HepG2 (cell line): ENCODE data around the gene TMEM185B. TPM values are rescaled to one million over a fixed set of nuclear protein-coding genes. Genes with fewer than 3 reads are reported as not detected.

ENCODE experiments used
- ATAC-seq: fragments of 200-7000 bp; cut with Tn5 transposase; 3 replicates; pipeline ENCODE4 v1.9.1; 2020; ENCODE audit warnings: mild to moderate bottlenecking, moderate library complexity
- BruUV-seq: library from RNA; stranded (reverse); fragments of 400-500 nt; replicated peaks from 2 replicates; lab custom pipeline; 2021; lab: Mats Ljungman, UMichigan
- CTCF ChIA-PET: fragments of 300-600 bp; formaldehyde crosslinking; extraction: SDS; loops from one replicate; lab custom pipeline; 2021; ENCODE audit warnings: low total read pairs, inconsistent platforms, low intra/inter-chr PET ratio; lab: Yijun Ruan, JAX
- POLR2A ChIA-PET: fragments of 350-600 bp; sonication (Branson Sonifier 250); formaldehyde crosslinking; loops from one replicate; lab custom pipeline; 2020; ENCODE audit warnings: antibody characterized with exemption, inconsistent platforms; lab: Yijun Ruan, JAX
- DNase-seq: peaks from one replicate; pipeline ENCODE4 v3.0.0-alpha.2; 2015; ENCODE audit warnings: low spot score
- FAIRE-seq: peaks from 3 replicates; lab custom pipeline; 2011; peaks lifted over from hg19 to GRCh38; lab: Jason Lieb, UNC
- H2AFZ ChIP-seq: one replicate; pipeline ENCODE4 v1.6.1; 2011; ENCODE audit warnings: low read length, inconsistent platforms
- H3K27ac ChIP-seq: fragments of 300-600 bp; 3 replicates; pipeline ENCODE4 v1.8.0; 2011; ENCODE audit warnings: mixed run types, mild to moderate bottlenecking, mixed read lengths, low read length, inconsistent platforms; ENCODE audit not compliant: insufficient read depth; ENCODE audit errors: extremely low read length
- H3K27me3 ChIP-seq, 2 experiments: fragments of 200-600 bp in 1 of 2; 2 replicates in 1 of 2; 3 replicates in 1 of 2; pipeline versions ENCODE4 v1.6.0 to v1.8.0; 2011; ENCODE audit warnings: low read length in 2 of 2, mild to moderate bottlenecking in 2 of 2, moderate library complexity in 2 of 2, inconsistent platforms in 1 of 2; ENCODE audit not compliant: insufficient read depth in 2 of 2, control insufficient read depth in 1 of 2
- H3K36me3 ChIP-seq, 2 experiments: fragments of 200-600 bp in 1 of 2; replicated peaks in 1 of 2; 2 replicates in 1 of 2; 3 replicates in 1 of 2; pipeline versions ENCODE4 v1.5.1 to v1.8.0; 2011; ENCODE audit warnings: low read length in 2 of 2, inconsistent platforms in 1 of 2; ENCODE audit not compliant: insufficient read depth in 2 of 2, control insufficient read depth in 1 of 2
- H3K4me1 ChIP-seq: 2 replicates; pipeline ENCODE4 v1.5.1; 2012; ENCODE audit warnings: low read length, inconsistent platforms; ENCODE audit not compliant: insufficient read depth
- H3K4me2 ChIP-seq: 2 replicates; pipeline ENCODE4 v1.6.0; 2011; ENCODE audit warnings: low read depth, low read length, inconsistent platforms
- H3K4me3 ChIP-seq, 3 experiments: fragments of 200-600 bp in 1 of 3; sonication (generic), shearing (Covaris generic) in 1 of 3; replicated peaks in 1 of 3; 2 replicates each; pipeline ENCODE4 v1.5.1; 2011 to 2016; ENCODE audit warnings: low read length in 3 of 3, inconsistent platforms in 2 of 3, low read depth in 2 of 3, mild to moderate bottlenecking in 2 of 3, control low read depth in 1 of 3, mixed read lengths in 1 of 3; ENCODE audit not compliant: insufficient read depth in 1 of 3
- H3K79me2 ChIP-seq: one replicate; pipeline ENCODE4 v1.6.1; 2011; ENCODE audit warnings: low read length, inconsistent platforms; ENCODE audit not compliant: insufficient read depth
- H3K9ac ChIP-seq: 2 replicates; pipeline ENCODE4 v1.6.0; 2011; ENCODE audit warnings: mild to moderate bottlenecking, low read depth, low read length, inconsistent platforms; ENCODE audit not compliant: insufficient read depth
- H3K9me3 ChIP-seq: 2 replicates; pipeline ENCODE4 v1.5.1; 2012; ENCODE audit warnings: mild to moderate bottlenecking, low read length
- H4K20me1 ChIP-seq: 2 replicates; pipeline ENCODE4 v1.6.0; 2011; ENCODE audit warnings: inconsistent platforms, mild to moderate bottlenecking, low read length, moderate library complexity; ENCODE audit not compliant: insufficient read depth
- GABPA ChIP-seq, 2 experiments: IDR thresholded peaks; 2 replicates each; pipeline ENCODE4 v1.6.1; 2011 to 2016; ENCODE audit warnings: low read depth in 2 of 2, low read length in 1 of 2, missing biosample characterization in 1 of 2, missing genetic modification characterization in 1 of 2
- MAFF ChIP-seq: IDR thresholded peaks from 2 replicates; pipeline ENCODE4 v1.6.1; 2011; ENCODE audit warnings: low read depth, low read length, improper control_type of control experiment
- MAFG ChIP-seq: sonication (generic); formaldehyde crosslinking; IDR thresholded peaks from 2 replicates; pipeline ENCODE4 v1.5.1; 2020; ENCODE audit warnings: mild to moderate bottlenecking, missing genetic modification reagents
- MEF2D ChIP-seq: sonication (generic); formaldehyde crosslinking; IDR thresholded peaks from 2 replicates; pipeline ENCODE4 v1.5.1; 2020; ENCODE audit warnings: mild to moderate bottlenecking, missing genetic modification reagents
- ZFP62 ChIP-seq: sonication (generic); formaldehyde crosslinking; IDR thresholded peaks from 2 replicates; pipeline ENCODE4 v1.4.0; 2020; ENCODE audit warnings: missing genetic modification reagents
- ZNF274 ChIP-seq: sonication (generic); formaldehyde crosslinking; IDR thresholded peaks from 2 replicates; pipeline ENCODE4 v1.5.1; 2020; ENCODE audit warnings: mild to moderate bottlenecking, missing genetic modification reagents
- ZNF292 ChIP-seq: sonication (generic); formaldehyde crosslinking; IDR thresholded peaks from 2 replicates; pipeline ENCODE4 v1.8.1; 2022; ENCODE audit warnings: mild to moderate bottlenecking, low read depth, missing genetic modification reagents, borderline replicate concordance
- ZNF296 ChIP-seq: sonication (generic); formaldehyde crosslinking; conservative IDR thresholded peaks from 2 replicates; pipeline ENCODE4 v1.5.0; 2020; ENCODE audit warnings: mild to moderate bottlenecking, missing genetic modification reagents
- ZNF333 ChIP-seq: sonication (generic); formaldehyde crosslinking; IDR thresholded peaks from 2 replicates; pipeline ENCODE4 v1.4.0; 2020; ENCODE audit warnings: mild to moderate bottlenecking, missing genetic modification reagents, borderline replicate concordance
- ZNF34 ChIP-seq: sonication (generic); formaldehyde crosslinking; IDR thresholded peaks from 2 replicates; pipeline ENCODE4 v1.4.0; 2020; ENCODE audit warnings: mild to moderate bottlenecking, missing genetic modification reagents, borderline replicate concordance
- ZNF616 ChIP-seq: sonication (generic); formaldehyde crosslinking; IDR thresholded peaks from 2 replicates; pipeline ENCODE4 v1.5.0; 2020; ENCODE audit warnings: low read depth, mild to moderate bottlenecking, missing genetic modification reagents
- ZNF619 ChIP-seq: sonication (generic); formaldehyde crosslinking; IDR thresholded peaks from 2 replicates; pipeline ENCODE4 v1.4.0; 2020; ENCODE audit warnings: mild to moderate bottlenecking, missing genetic modification reagents
- WGBS: methylation state at CpG from one replicate; pipeline ENCODE4 v1.1.6; 2017; ENCODE audit warnings: low lambda C conversion rate; 5-methylcytosine and 5-hydroxymethylcytosine counted together
- in situ Hi-C: cut with HindIII; loops from 2 replicates; pipeline ENCODE4 v1.10.0; 2017; ENCODE audit warnings: low pct_unique_long_range_greater_than_20kb; ENCODE audit not compliant: extremely low pct_ligation_motif_present
- intact Hi-C: fragments of 100-400 bp; cut with micrococcal nuclease; formaldehyde crosslinking; loops from one replicate; pipeline ENCODE4 v1.10.0; 2022; ENCODE audit not compliant: unreplicated experiment
- polyA plus RNA-seq, 8 experiments: library from polyadenylated mRNA; depleted of rRNA in 3 of 8; stranded (reverse) in 7 of 8; unstranded in 1 of 8; fragments of >200 nt; fragmentation: Illumina TruSeq in 4 of 8; extraction: Trizol in 4 of 8; gene quantifications; 2 replicates each; pipeline versions ENCODE4 v1.2.1 to v1.2.3, GENCODE V29; 2011 to 2016; ENCODE audit warnings: low read depth in 4 of 8, missing spikeins in 1 of 8, mixed read lengths in 1 of 8; ENCODE audit not compliant: insufficient read depth in 1 of 8
- total RNA-seq, 5 experiments: library from RNA; depleted of rRNA; stranded (reverse); fragments of >200 nt; fragmentation: Illumina TruSeq; extraction: Trizol; gene quantifications; 2 replicates each; pipeline ENCODE4 v1.2.3, GENCODE V29; 2016; ENCODE audit warnings: low read depth in 1 of 5
- TF ChIP-seq, protein P1 (sequence below): IDR thresholded peaks from 2 replicates; pipeline ENCODE4 v1.6.1; 2016; ENCODE audit warnings: mild to moderate bottlenecking, missing biosample characterization, missing genetic modification reagents
- TF ChIP-seq, protein P2 (sequence below): sonication (generic); formaldehyde crosslinking; IDR thresholded peaks from 2 replicates; pipeline ENCODE4 v1.5.0; 2020; ENCODE audit warnings: missing genetic modification reagents, mild to moderate bottlenecking, borderline replicate concordance
- TF ChIP-seq, protein P3 (sequence below): sonication (generic); formaldehyde crosslinking; IDR thresholded peaks from 2 replicates; pipeline ENCODE4 v1.5.0; 2020; ENCODE audit warnings: missing genetic modification reagents
- TF ChIP-seq, protein P4 (sequence below): IDR thresholded peaks from 2 replicates; pipeline ENCODE4 v1.6.1; 2016
- TF ChIP-seq, protein P5 (sequence below): sonication (generic); formaldehyde crosslinking; IDR thresholded peaks from 2 replicates; pipeline ENCODE4 v1.8.1; 2023; ENCODE audit warnings: missing genetic modification reagents, mild to moderate bottlenecking, borderline replicate concordance

TMEM185B gene
- total and polyA plus RNA-seq, 2 of the 13 experiments (the other 11 are each of a cell fraction or from before 2014, with no cell fraction given): 5.6 to 7.0 TPM

DNA sequence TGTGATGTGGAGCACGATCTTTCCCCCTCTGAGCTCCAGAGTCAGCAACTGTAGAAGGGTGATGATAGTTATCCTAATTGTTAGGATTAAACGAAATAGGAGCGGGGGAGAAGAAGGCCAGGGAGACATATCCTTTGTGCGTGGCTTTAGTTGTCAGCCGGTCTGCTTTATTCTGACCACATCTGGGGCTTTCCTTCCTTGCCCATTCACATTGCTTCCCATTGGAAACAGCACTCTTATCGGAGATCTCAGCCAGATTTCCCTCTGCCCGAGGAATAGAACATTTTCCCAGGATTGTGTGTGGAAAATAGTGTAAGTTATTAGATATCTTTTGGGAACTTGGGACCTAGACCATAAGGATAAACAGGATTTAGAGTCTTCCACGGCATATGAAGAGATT, 31.0 kb upstream of the TMEM185B start (continued):
- TF ChIP-seq, protein P1, sequence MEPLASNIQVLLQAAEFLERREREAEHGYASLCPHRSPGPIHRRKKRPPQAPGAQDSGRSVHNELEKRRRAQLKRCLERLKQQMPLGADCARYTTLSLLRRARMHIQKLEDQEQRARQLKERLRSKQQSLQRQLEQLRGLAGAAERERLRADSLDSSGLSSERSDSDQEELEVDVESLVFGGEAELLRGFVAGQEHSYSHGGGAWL (CRISPR knock-in tag): no peak
- TF ChIP-seq, all 625 proteins: peak for 0

DNA sequence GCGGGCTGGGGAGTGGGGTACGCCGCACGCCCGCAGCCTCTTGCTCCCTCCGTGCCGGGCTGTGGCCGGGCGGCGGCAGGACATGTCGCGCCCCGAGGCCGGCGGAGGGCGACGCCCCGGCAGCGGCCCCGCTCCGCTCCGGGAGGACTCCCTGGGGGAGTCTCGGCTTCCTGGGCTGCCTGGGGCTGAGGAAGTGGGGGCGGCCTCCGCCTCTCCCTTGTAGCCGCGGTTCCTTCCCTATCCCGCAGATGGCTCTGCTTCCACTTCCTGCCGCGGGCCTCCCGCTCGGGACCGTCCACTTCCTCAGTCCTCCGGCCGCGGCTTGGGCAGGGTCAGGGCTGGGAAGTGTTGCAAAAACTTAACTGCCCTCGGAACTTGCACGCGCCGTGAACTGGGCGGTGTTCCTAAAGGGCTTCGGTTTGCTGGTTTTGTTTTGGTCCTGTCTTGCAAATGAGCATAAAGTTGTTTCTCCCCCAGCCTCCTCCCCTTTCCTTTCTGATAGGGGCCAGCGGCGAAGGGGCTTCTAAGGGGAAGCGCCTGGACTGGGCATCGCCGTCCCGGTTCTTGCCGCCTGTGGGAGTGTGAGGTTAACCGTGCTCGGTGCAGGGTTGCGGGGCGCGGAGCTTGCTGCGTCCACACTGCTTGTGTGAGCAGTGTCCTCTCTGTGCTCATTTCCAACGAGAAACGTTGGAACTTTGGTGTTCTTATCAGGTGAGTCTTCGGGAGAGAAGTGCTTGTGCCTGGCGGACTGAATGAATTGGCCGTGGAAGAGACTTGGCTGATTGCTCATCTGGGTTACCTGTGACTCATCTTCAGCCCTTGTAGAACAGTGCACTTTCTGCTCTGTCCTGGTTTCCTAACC, 30.1 kb upstream of the TMEM185B start:
- ChIA-PET CTCF (interaction anchor here (0.7 to 1.9 kb wide), 2 partner anchors 36 to 60 kb away, joined by 3 to 13 read pairs; no protein-coding TSS in a partner anchor), POLR2A (interaction anchor here (0.8 to 2.1 kb wide), 9 partner anchors 9 to 1278 kb away, joined by 3 to 22 read pairs (median 4); partner anchors contain the start of genes RNU4ATAC and TMEM185B)
- Histone ChIP-seq H3K36me3 (no peaks in the 10 kb centered on the region), H3K4me1 (peaks cover 54% of the 10 kb centered on the region), H3K9ac (peak overlapping the region; percentile 70), H3K4me2 (peak overlapping the region; percentile 91), H2AFZ (peak overlapping the region; percentile 18), H3K27ac (peak overlapping the region; percentile 47), H3K79me2 (peaks cover 35% of the 10 kb centered on the region), H3K27me3 (peaks cover 4 to 24% of the 10 kb centered on the region in 2 experiments; a peak in 2 of 5 replicates), H3K4me3 (peak overlapping the region; percentile 70 to 87 (median 73)), H4K20me1 (no peaks in the 10 kb centered on the region), H3K9me3 (no peaks in the 10 kb centered on the region)
- WGBS: under 1% methylated on average over 31 of the region's 60 CpGs
- no TSS peak for BruUV-seq
- intact Hi-C loops: loop anchor here (1.0 to 10.0 kb wide), 4 partner anchors 19 to 312 kb away; no protein-coding TSS in a partner anchor
- DNase-seq (peak; percentile 72), FAIRE-seq (peak; percentile 42), ATAC-seq (peak; percentile 79)
- in situ Hi-C loops: no loop called here
- TF ChIP-seq ZNF619 (CRISPR knock-in tag): no peak
- TF ChIP-seq ZNF296 (CRISPR knock-in tag): peak; percentile 92; the same call in 1 of the 2 replicates
- TF ChIP-seq, protein P2, sequence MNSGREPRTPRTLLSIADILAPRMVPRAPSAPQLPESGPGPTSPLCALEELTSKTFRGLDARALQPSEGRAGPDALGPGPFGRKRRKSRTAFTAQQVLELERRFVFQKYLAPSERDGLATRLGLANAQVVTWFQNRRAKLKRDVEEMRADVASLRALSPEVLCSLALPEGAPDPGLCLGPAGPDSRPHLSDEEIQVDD (CRISPR knock-in tag): no peak
- TF ChIP-seq, protein P3, sequence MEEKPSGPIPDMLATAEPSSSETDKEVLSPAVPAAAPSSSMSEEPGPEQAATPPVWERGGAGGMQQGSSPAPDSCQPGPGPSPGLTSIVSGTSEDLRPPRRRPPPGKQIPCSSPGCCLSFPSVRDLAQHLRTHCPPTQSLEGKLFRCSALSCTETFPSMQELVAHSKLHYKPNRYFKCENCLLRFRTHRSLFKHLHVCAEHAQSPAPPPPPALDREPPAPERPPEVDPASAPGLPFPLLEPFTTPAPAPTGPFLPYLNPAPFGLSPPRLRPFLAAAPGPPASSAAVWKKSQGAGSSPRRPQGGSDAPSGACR: no peak; the same call in 1 of the 2 replicates
- TF ChIP-seq, protein P4, sequence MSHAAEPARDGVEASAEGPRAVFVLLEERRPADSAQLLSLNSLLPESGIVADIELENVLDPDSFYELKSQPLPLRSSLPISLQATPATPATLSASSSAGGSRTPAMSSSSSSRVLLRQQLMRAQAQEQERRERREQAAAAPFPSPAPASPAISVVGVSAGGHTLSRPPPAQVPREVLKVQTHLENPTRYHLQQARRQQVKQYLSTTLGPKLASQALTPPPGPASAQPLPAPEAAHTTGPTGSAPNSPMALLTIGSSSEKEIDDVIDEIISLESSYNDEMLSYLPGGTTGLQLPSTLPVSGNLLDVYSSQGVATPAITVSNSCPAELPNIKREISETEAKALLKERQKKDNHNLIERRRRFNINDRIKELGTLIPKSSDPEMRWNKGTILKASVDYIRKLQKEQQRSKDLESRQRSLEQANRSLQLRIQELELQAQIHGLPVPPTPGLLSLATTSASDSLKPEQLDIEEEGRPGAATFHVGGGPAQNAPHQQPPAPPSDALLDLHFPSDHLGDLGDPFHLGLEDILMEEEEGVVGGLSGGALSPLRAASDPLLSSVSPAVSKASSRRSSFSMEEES (CRISPR knock-in tag): no peak; the same call in 1 of the 2 replicates
- peak; percentile 62 for TF ChIP-seq GABPA (IDR thresholded peaks at IDR 0.05; ENCODE audit: low read depth, low read length)
- TF ChIP-seq GABPA (CRISPR knock-in tag; IDR thresholded peaks at IDR 0.05; ENCODE audit: low read depth): peak; percentile 75
- TF ChIP-seq ZNF274 (CRISPR knock-in tag): 0 out of 2 replicates have a peak, but pooled peaks have one; percentile 22
- TF ChIP-seq, protein P5, sequence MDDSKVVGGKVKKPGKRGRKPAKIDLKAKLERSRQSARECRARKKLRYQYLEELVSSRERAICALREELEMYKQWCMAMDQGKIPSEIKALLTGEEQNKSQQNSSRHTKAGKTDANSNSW (CRISPR knock-in tag): no peak
- no peak for TF ChIP-seq ZFP62 (CRISPR knock-in tag)
- TF ChIP-seq ZNF292 (CRISPR knock-in tag): peak; percentile 33; the same call in 1 of the 2 replicates
- TF ChIP-seq MEF2D (CRISPR knock-in tag): peak; percentile 50; the same call in 1 of the 2 replicates
- no peak for TF ChIP-seq ZNF34 (CRISPR knock-in tag)
- no peak for TF ChIP-seq MAFG (CRISPR knock-in tag)
- no peak for TF ChIP-seq MAFF
- TF ChIP-seq ZNF333 (CRISPR knock-in tag): 0 out of 2 replicates have a peak, but pooled peaks have one; percentile 29
- no peak for TF ChIP-seq ZNF616 (CRISPR knock-in tag)
